ENCODE data around the gene PMEPA1. TPM values are rescaled to one million over a fixed set of nuclear protein-coding genes. Genes with fewer than 3 reads are reported as not detected.
A peak's percentile ranks its signal among the peaks of the same experiment; 100 is the strongest.

The PMEPA1 gene
- polyA plus RNA-seq, 2 of the 4 experiments (the other 2 are of a cell fraction): 131 to 147 TPM

DNA sequence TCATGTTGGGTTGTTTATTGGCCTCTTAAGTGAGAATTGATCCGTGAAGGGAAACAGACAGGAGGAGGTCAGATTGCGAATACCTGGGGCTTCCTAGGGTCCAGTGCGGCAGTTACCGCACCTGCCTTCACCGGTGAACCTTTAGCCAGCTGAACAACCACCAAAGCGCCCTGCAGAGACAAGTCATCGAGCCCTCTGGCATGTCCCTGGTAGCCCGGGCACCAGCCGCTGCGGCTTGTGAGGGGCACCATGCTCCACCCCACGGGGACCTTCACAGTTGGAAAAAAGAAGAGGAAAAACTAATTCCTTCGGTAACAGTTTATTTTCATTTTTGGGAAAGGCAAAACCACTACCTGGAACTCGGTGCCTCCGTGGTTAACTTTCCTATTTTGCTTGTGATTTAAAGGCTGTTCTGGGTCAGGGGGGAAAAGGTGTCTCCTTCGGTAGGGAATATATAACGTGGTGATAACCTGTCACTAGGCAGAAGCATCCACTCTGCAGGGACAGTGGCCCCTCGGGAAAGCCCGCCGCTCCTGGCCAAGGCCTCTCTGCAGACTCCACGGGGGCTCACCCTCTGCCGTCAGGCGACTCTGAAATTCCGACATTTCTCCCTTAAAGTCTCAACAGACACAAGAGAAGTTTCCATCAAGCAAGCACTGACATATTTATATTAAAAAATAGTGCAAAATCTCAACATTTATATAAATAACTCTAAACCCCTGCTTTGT is 58.9 kb downstream of the PMEPA1 start:
- peaks cover 15% of the 10 kb centered on the region for H3K4me1 ChIP-seq
- ATAC-seq (no peak), DNase-seq (ENCODE audit: low read depth in 1 of 2, low spot score in 1 of 2) (peak in 1 of 2 experiments; percentile 1), FAIRE-seq (no peak)
- H3K4me2 ChIP-seq: no peak overlapping the region
- 92% methylated on average over 23 of the region's 23 CpGs for WGBS (ENCODE audit: missing lambda C conversion rate)
- TF ChIP-seq MAZ (IDR thresholded peaks at IDR 0.05; ENCODE audit: borderline replicate concordance, low read depth, low read length) (no peak), NPAS2 (CRISPR knock-in tag; IDR thresholded peaks at IDR 0.05; ENCODE audit: borderline replicate concordance) (no peak), ESRRA (IDR thresholded peaks at IDR 0.05; ENCODE audit: borderline replicate concordance, low read length) (no peak), GATA3 (IDR thresholded peaks at IDR 0.05; ENCODE audit: borderline replicate concordance) (no peak), E2F6 (IDR thresholded peaks at IDR 0.05; ENCODE audit: borderline replicate concordance, low read depth) (no peak), PBX3 (IDR thresholded peaks at IDR 0.05) (no peak), CBX2 (IDR thresholded peaks at IDR 0.05; ENCODE audit: borderline replicate concordance, low read depth) (no peak), NR3C1 (IDR thresholded peaks at IDR 0.05) (no peak), CBX8 (IDR thresholded peaks at IDR 0.05) (no peak), NFE2L2 (conservative IDR thresholded peaks at IDR 0.05; ENCODE audit: low read length) (no peak), FOSB (CRISPR knock-in tag; IDR thresholded peaks at IDR 0.05) (no peak), MYC (IDR thresholded peaks at IDR 0.05; ENCODE audit: borderline replicate concordance, low read length) (no peak), RFX5 (IDR thresholded peaks at IDR 0.05) (no peak), TFCP2L1 (CRISPR knock-in tag; IDR thresholded peaks at IDR 0.05) (no peak), POLR2A (IDR thresholded peaks at IDR 0.05; ENCODE audit: low read length) (no peak), RNF2 (IDR thresholded peaks at IDR 0.05; ENCODE audit: borderline replicate concordance, low read depth) (no peak), CTCF (IDR thresholded peaks at IDR 0.05) (no peak)
- TF ChIP-seq, protein P1, sequence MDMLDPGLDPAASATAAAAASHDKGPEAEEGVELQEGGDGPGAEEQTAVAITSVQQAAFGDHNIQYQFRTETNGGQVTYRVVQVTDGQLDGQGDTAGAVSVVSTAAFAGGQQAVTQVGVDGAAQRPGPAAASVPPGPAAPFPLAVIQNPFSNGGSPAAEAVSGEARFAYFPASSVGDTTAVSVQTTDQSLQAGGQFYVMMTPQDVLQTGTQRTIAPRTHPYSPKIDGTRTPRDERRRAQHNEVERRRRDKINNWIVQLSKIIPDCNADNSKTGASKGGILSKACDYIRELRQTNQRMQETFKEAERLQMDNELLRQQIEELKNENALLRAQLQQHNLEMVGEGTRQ (IDR thresholded peaks at IDR 0.05): no peak
- TF ChIP-seq, protein P2, sequence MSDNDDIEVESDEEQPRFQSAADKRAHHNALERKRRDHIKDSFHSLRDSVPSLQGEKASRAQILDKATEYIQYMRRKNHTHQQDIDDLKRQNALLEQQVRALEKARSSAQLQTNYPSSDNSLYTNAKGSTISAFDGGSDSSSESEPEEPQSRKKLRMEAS (IDR thresholded peaks at IDR 0.05): no peak
- POLR2A ChIA-PET: no interaction called here
- H3K4me3 ChIP-seq: no peak overlapping the region
- CTCF ChIA-PET: interaction anchor here (1.3 to 6.3 kb wide), 2 partner anchors 10 to 28 kb away, joined by 7 to 25 read pairs; no protein-coding TSS in a partner anchor
- no peaks in the 10 kb centered on the region for H3K9me3 ChIP-seq
- no peak overlapping the region for H3K27ac ChIP-seq

DNA sequence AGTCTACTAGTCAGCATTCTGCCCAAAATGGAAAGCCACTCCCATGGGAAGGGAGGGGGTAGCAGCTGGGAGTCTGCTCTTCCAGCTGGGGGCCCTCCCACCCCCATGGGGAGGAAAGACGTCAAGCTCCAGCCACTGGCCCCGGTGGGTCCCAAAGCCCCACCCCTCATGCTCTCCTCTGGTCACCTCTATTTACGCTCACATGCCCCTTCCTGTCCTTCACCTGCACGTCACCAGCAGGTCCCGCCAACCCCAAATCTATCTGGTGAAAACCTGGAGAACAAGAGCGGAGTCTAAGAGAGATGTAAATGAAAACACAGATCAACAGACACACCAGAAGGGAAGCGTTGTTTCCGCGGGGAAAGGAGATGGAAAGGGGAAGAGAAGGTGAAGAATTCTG is 59.5 kb downstream of the PMEPA1 start:
- ATAC-seq (no peak), FAIRE-seq (no peak), DNase-seq (ENCODE audit: low read depth in 1 of 2, low spot score in 1 of 2) (peak in 1 of 2 experiments; percentile 0)
- CTCF ChIA-PET: interaction anchor here (0.5 to 2.6 kb wide), 3 partner anchors 28 to 560 kb away, joined by 3 to 9 read pairs (median 7); no protein-coding TSS in a partner anchor
- Histone ChIP-seq H3K9me3 (no peaks in the 10 kb centered on the region), H3K27ac (no peak overlapping the region), H3K4me1 (peaks cover 9% of the 10 kb centered on the region), H3K4me2 (no peak overlapping the region), H3K4me3 (no peak overlapping the region)
- POLR2A ChIA-PET: no interaction called here
- 78% methylated on average over 8 of the region's 9 CpGs for WGBS (ENCODE audit: missing lambda C conversion rate)
- TF ChIP-seq REST (IDR thresholded peaks at IDR 0.05) (no peak), JUNB (IDR thresholded peaks at IDR 0.05) (no peak), NPAS2 (CRISPR knock-in tag; IDR thresholded peaks at IDR 0.05; ENCODE audit: borderline replicate concordance) (no peak), MYC (IDR thresholded peaks at IDR 0.05; ENCODE audit: borderline replicate concordance, low read length) (no peak), CTCF (IDR thresholded peaks at IDR 0.05) (no peak), CEBPB (IDR thresholded peaks at IDR 0.05) (no peak), CBX2 (IDR thresholded peaks at IDR 0.05; ENCODE audit: borderline replicate concordance, low read depth) (no peak), PHF8 (IDR thresholded peaks at IDR 0.05; ENCODE audit: borderline replicate concordance, low read depth) (no peak), ZSCAN20 (CRISPR knock-in tag; IDR thresholded peaks at IDR 0.05) (no peak), E2F6 (IDR thresholded peaks at IDR 0.05; ENCODE audit: borderline replicate concordance, low read depth) (no peak), HOXB13 (CRISPR knock-in tag; IDR thresholded peaks at IDR 0.05; ENCODE audit: low read depth) (no peak)

All from A549 (cell line).